ENCODE data around the gene TMEFF1. TPM values are rescaled to one million over a fixed set of nuclear protein-coding genes. Genes with fewer than 3 reads are reported as not detected.

TMEFF1 gene
- total RNA-seq, 4 donors from 2014 or later: 8.4 TPM; not detected in 3

GRCh38 chr9:100587375-100587774, 114.4 kb downstream of the TMEFF1 start:
- Histone ChIP-seq H3K4me3 (no peak overlapping the region), H3K36me3 (no peaks in the 10 kb centered on the region), H3K27me3 (no peaks in the 10 kb centered on the region), H3K4me1 (no peaks in the 10 kb centered on the region), H3K9me3 (no peaks in the 10 kb centered on the region), H3K27ac (no peak overlapping the region)
- no peak for TF ChIP-seq CTCF (IDR thresholded peaks at IDR 0.05)
- TF ChIP-seq POLR2A (IDR thresholded peaks at IDR 0.05): no peak
- intact Hi-C loops (cut with DNase I; ENCODE audit: low total_unique reads): no loop called here
- DNase-seq: no peak

GRCh38 chr9:100589582-100589981, 116.6 kb downstream of the TMEFF1 start:
- Histone ChIP-seq H3K4me3 (no peak overlapping the region), H3K4me1 (no peaks in the 10 kb centered on the region), H3K36me3 (no peaks in the 10 kb centered on the region), H3K27me3 (no peaks in the 10 kb centered on the region), H3K27ac (no peak overlapping the region), H3K9me3 (no peaks in the 10 kb centered on the region)
- intact Hi-C loops (cut with DNase I; ENCODE audit: low total_unique reads): no loop called here
- TF ChIP-seq POLR2A (IDR thresholded peaks at IDR 0.05) (no peak), CTCF (IDR thresholded peaks at IDR 0.05) (no peak)
- DNase-seq: no peak

- Histone ChIP-seq H3K36me3 (no peaks in the 10 kb centered on the region), H3K27ac (no peak overlapping the region), H3K4me1 (no peaks in the 10 kb centered on the region), H3K9me3 (no peaks in the 10 kb centered on the region), H3K27me3 (no peaks in the 10 kb centered on the region), H3K4me3 (no peak overlapping the region)
- intact Hi-C loops (cut with DNase I; ENCODE audit: low total_unique reads): no loop called here
- no peak for DNase-seq
- TF ChIP-seq POLR2A (IDR thresholded peaks at IDR 0.05): no peak
- TF ChIP-seq CTCF (IDR thresholded peaks at IDR 0.05): no peak
Measured at GRCh38 chr9:100590481-100590880, 117.5 kb downstream of the TMEFF1 start.

GRCh38 chr9:100591139-100591538, 118.2 kb downstream of the TMEFF1 start:
- no peak for TF ChIP-seq POLR2A (IDR thresholded peaks at IDR 0.05)
- no peak for TF ChIP-seq CTCF (IDR thresholded peaks at IDR 0.05)
- H3K36me3 ChIP-seq: no peaks in the 10 kb centered on the region
- no peak for DNase-seq
- H3K27me3 ChIP-seq: no peaks in the 10 kb centered on the region
- H3K9me3 ChIP-seq: no peaks in the 10 kb centered on the region
- H3K27ac ChIP-seq: no peak overlapping the region
- H3K4me3 ChIP-seq: no peak overlapping the region
- intact Hi-C loops (cut with DNase I; ENCODE audit: low total_unique reads): no loop called here
- H3K4me1 ChIP-seq: no peaks in the 10 kb centered on the region

- DNase-seq: no peak
- intact Hi-C loops (cut with DNase I; ENCODE audit: low total_unique reads): no loop called here
Measured at GRCh38 chr9:100591639-100592412, 118.9 kb downstream of the TMEFF1 start.

More at GRCh38 chr9:100591639-100592412, 118.9 kb downstream of the TMEFF1 start:
- TF ChIP-seq POLR2A (IDR thresholded peaks at IDR 0.05): no peak
- no peak for TF ChIP-seq CTCF (IDR thresholded peaks at IDR 0.05)
- Histone ChIP-seq H3K36me3 (no peaks in the 10 kb centered on the region), H3K27ac (no peak overlapping the region), H3K4me1 (no peaks in the 10 kb centered on the region), H3K9me3 (no peaks in the 10 kb centered on the region), H3K4me3 (no peak overlapping the region), H3K27me3 (no peaks in the 10 kb centered on the region)
